Measurements from ENCODE around the gene APPL2.

GRCh38 chr12:105201299-105201698 lies 34.7 kb downstream of the APPL2 start:
- no peak for TF ChIP-seq CTCF (IDR thresholded peaks at IDR 0.05; ENCODE audit: low read length)
- no peak for TF ChIP-seq EZH2 (IDR thresholded peaks at IDR 0.05; ENCODE audit: borderline replicate concordance, low read length)

Measured in OCI-LY1 (cell line).